Measurements from ENCODE around the gene HECTD4.
"Not testable (repeated sequence)": the region's sequence is repeated elsewhere in the genome, so short reads cannot be mapped to it uniquely, and the experiment has no call there.

The HECTD4 gene

DNA sequence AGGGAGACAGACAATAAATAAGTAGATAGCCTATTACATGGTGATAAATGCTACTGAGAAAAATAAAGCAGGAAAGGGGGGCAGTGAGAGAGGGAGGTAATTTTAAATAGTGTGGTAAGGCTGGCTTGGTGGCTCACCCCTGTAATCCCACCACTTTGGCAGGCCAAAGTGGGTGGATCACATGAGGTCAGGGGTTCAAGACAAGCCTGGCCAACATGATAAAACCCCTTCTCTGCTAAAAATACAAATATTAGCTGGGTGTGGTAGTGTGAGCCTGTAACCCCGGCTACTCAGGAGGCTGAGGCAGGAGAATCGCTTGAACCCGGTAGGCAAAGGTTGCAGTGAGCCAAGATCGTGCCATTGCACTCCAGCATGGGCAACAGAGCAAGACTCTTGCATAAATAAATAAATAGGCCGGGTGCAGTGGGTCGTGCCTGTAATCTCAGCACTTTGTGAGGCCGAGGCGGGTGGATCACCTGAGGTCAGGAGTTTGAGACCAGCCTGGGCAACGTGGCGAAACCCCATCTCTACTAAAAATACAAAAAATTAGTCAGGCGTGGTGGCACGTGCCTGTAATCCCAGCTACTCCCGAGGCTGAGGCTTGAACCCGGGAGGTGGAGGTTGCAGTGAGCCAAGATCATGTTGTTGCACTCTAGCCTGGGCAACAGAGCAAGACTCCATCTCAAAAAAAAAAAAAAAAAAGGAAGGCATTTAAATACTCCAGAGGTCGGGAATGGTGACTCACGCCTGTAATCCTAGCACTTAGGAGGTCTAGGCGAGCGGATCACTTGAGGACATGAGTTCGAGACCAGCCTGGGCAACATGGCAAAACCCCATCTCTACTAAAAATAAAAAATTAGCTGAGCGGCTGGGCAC is 271.2 kb downstream of the HECTD4 start:
- not testable (repeated sequence) for DNase-seq
